HUES64 (cell line): ENCODE data around the gene SRSF9.
"Not testable (repeated sequence)": the region's sequence is repeated elsewhere in the genome, so short reads cannot be mapped to it uniquely, and the experiment has no call there.

Experiments
- H3K27ac ChIP-seq: 2 replicates; pipeline ENCODE4 v1.7.0; 2013; ENCODE audit warnings: low read depth, low read length, inconsistent platforms
- H3K27me3 ChIP-seq: 2 replicates; pipeline ENCODE4 v1.6.1; 2013; ENCODE audit warnings: mild to moderate bottlenecking, low read length; ENCODE audit not compliant: insufficient read depth
- H3K36me3 ChIP-seq: 2 replicates; pipeline ENCODE4 v1.6.1; 2013; ENCODE audit warnings: mild to moderate bottlenecking, low read length; ENCODE audit not compliant: insufficient read depth
- H3K4me1 ChIP-seq: 2 replicates; pipeline ENCODE4 v1.6.1; 2013; ENCODE audit warnings: mild to moderate bottlenecking, low read length, moderate library complexity; ENCODE audit not compliant: insufficient read depth
- H3K4me3 ChIP-seq: 2 replicates; pipeline ENCODE4 v1.5.1; 2013; ENCODE audit warnings: mild to moderate bottlenecking, low read length, moderate library complexity
- H3K9ac ChIP-seq: 2 replicates; pipeline ENCODE4 v1.6.1; 2013; ENCODE audit warnings: mild to moderate bottlenecking, low read depth, low read length
- H3K9me3 ChIP-seq: 2 replicates; pipeline ENCODE4 v1.6.1; 2013; ENCODE audit warnings: low read depth, low read length; ENCODE audit not compliant: insufficient read depth
- WGBS: fragments of 150-250, 120-280 bp; methylation state at CpG from one replicate; pipeline ENCODE4 v1.1.7; 2013; ENCODE audit warnings: missing lambda C conversion rate; 5-methylcytosine and 5-hydroxymethylcytosine counted together

SRSF9 gene

GRCh38 chr12:120446844-120447178, 22.7 kb downstream of the SRSF9 start:
- Histone ChIP-seq H3K36me3 (peaks cover 56% of the 10 kb centered on the region), H3K9ac (peak overlapping the region; percentile 94), H3K27ac (peak overlapping the region; percentile 83), H3K4me3 (peak overlapping the region; percentile 93)
- not testable (repeated sequence) for H3K9me3 ChIP-seq, H3K27me3 ChIP-seq, H3K4me1 ChIP-seq
- WGBS = 11% methylated on average over 17 of the region's 17 CpGs

GRCh38 chr12:120445911-120446843, 23.4 kb downstream of the SRSF9 start, which contains the start of the genes GATC and TRIAP1:
Gene GATC (plus strand): TSS chr12:120446444. CDS start chr12:120446481, 37 bp downstream.
Gene TRIAP1 (minus strand): TSS chr12:120446384. CDS start chr12:120446372, 12 bp downstream.
- H3K27me3 ChIP-seq = no peaks in the 10 kb centered on the region
- peaks cover 9% of the 10 kb centered on the region; the same call in 1 of the 2 replicates for H3K4me1 ChIP-seq
- peak within 1 kb of the TSS; percentile 93 for H3K4me3 ChIP-seq
- peaks cover 55% of the 10 kb centered on the region for H3K36me3 ChIP-seq
- peak within 1 kb of the TSS; percentile 83 for H3K27ac ChIP-seq
- WGBS = under 1% methylated on average over 73 of the region's 73 CpGs
- no peaks in the 10 kb centered on the region for H3K9me3 ChIP-seq
- H3K9ac ChIP-seq = peak within 1 kb of the TSS; percentile 94

GRCh38 chr12:120444676-120445075, 24.9 kb downstream of the SRSF9 start:
- no peaks in the 10 kb centered on the region for H3K9me3 ChIP-seq
- no peaks in the 10 kb centered on the region for H3K27me3 ChIP-seq
- H3K4me3 ChIP-seq = peak overlapping the region; percentile 93
- peaks cover 13% of the 10 kb centered on the region; the same call in 1 of the 2 replicates for H3K4me1 ChIP-seq
- peaks cover 58% of the 10 kb centered on the region for H3K36me3 ChIP-seq
- no peak overlapping the region for H3K27ac ChIP-seq
- WGBS = 94% methylated on average over 2 of the region's 2 CpGs
- no peak overlapping the region for H3K9ac ChIP-seq

- H3K9ac ChIP-seq = no peak overlapping the region
- peak overlapping the region; percentile 34; the same call in 1 of the 2 replicates for H3K4me3 ChIP-seq
- no peak overlapping the region for H3K27ac ChIP-seq
Observed at GRCh38 chr12:120439646-120440247, 29.8 kb downstream of the SRSF9 start.

GRCh38 chr12:120438495-120439198, 30.9 kb downstream of the SRSF9 start:
- WGBS = 33% methylated on average over 16 of the region's 17 CpGs
- Histone ChIP-seq H3K9me3 (no peaks in the 10 kb centered on the region), H3K27ac (no peak overlapping the region; the same call in 1 of the 2 replicates), H3K4me1 (0 out of 2 replicates have a peak, but pooled peaks cover 4% of the 10 kb centered on the region), H3K27me3 (no peaks in the 10 kb centered on the region), H3K4me3 (peak overlapping the region; percentile 72), H3K9ac (peak overlapping the region; percentile 60), H3K36me3 (peaks cover 31% of the 10 kb centered on the region)

More at GRCh38 chr12:120439646-120440247, 29.8 kb downstream of the SRSF9 start:
- Histone ChIP-seq H3K9me3 (no peaks in the 10 kb centered on the region), H3K36me3 (peaks cover 42% of the 10 kb centered on the region), H3K4me1 (0 out of 2 replicates have a peak, but pooled peaks cover 4% of the 10 kb centered on the region), H3K27me3 (no peaks in the 10 kb centered on the region)
- WGBS = 36% methylated on average over 6 of the region's 6 CpGs

- no peaks in the 10 kb centered on the region for H3K27me3 ChIP-seq
- H3K36me3 ChIP-seq = peaks cover 24% of the 10 kb centered on the region
- WGBS = under 1% methylated on average over 59 of the region's 59 CpGs
- no peaks in the 10 kb centered on the region for H3K9me3 ChIP-seq
- H3K27ac ChIP-seq = peak within 1 kb of the TSS; percentile 63; the same call in 1 of the 2 replicates
- peak within 1 kb of the TSS; percentile 72 for H3K4me3 ChIP-seq
- 0 out of 2 replicates have a peak, but pooled peaks cover 4% of the 10 kb centered on the region for H3K4me1 ChIP-seq
- peak within 1 kb of the TSS; percentile 60 for H3K9ac ChIP-seq
Observed at GRCh38 chr12:120437735-120438494, 31.6 kb downstream of the SRSF9 start, which contains the start of gene COX6A1. Gene COX6A1 (plus strand): TSS chr12:120438113. CDS start chr12:120438127, 14 bp downstream.

GRCh38 chr12:120432772-120433525, 36.6 kb downstream of the SRSF9 start:
- Histone ChIP-seq H3K4me3 (no peak overlapping the region), H3K27ac (no peak overlapping the region), H3K4me1 (no peaks in the 10 kb centered on the region), H3K9me3 (no peaks in the 10 kb centered on the region), H3K36me3 (no peaks in the 10 kb centered on the region), H3K27me3 (no peaks in the 10 kb centered on the region), H3K9ac (no peak overlapping the region)
- WGBS = 84% methylated on average over 10 of the region's 10 CpGs

- Histone ChIP-seq H3K9ac (no peak overlapping the region), H3K36me3 (no peaks in the 10 kb centered on the region), H3K27me3 (no peaks in the 10 kb centered on the region), H3K27ac (no peak overlapping the region), H3K4me3 (no peak overlapping the region), H3K4me1 (no peaks in the 10 kb centered on the region), H3K9me3 (no peaks in the 10 kb centered on the region)
- 75% methylated on average over 7 of the region's 7 CpGs for WGBS
Observed at GRCh38 chr12:120429368-120429767, 40.2 kb downstream of the SRSF9 start.

- H3K36me3 ChIP-seq = no peaks in the 10 kb centered on the region
- no peak overlapping the region for H3K4me3 ChIP-seq
- no peaks in the 10 kb centered on the region for H3K27me3 ChIP-seq
- H3K9ac ChIP-seq = no peak overlapping the region
- H3K9me3 ChIP-seq = no peaks in the 10 kb centered on the region
- no peaks in the 10 kb centered on the region for H3K4me1 ChIP-seq
- H3K27ac ChIP-seq = no peak overlapping the region
- 84% methylated on average over 8 of the region's 8 CpGs for WGBS
Observed at GRCh38 chr12:120428597-120429229, 40.8 kb downstream of the SRSF9 start.
